Spleen (tissue), 7 donors: Measurements from ENCODE around the gene LIPE.

Experiments
- POLR2A ChIP-seq, 3 donors: fragments of 450-650 bp; IDR thresholded peaks; one replicate each; pipeline ENCODE4 v1.5.1; 2017; ENCODE audit warnings: antibody characterized with exemption in 3 of 3, mild to moderate bottlenecking in 1 of 3
- TF ChIP-seq, protein P1 (sequence below), 11 experiments: fragments of 200-600 bp in 7 of 11; fragments of 450-650 bp in 4 of 11; sonication (generic) in 4 of 11; IDR thresholded peaks in 8 of 11; conservative IDR thresholded peaks in 3 of 11; 1 replicate in 7 of 11; 2 replicates in 4 of 11; pipeline versions ENCODE4 v1.4.0 to v1.8.0; 2016 to 2021; ENCODE audit warnings: antibody characterized with exemption in 11 of 11, inconsistent platforms in 4 of 11, mild to moderate bottlenecking in 1 of 11
- donor health status: DM: no; HTN: no; CAD: no; lungs with moderate emphysema.
- donor health status: DM: no; HTN: no; CAD: no.
- donor health status: DM: no; HTN: no; CAD: no.

DNA sequence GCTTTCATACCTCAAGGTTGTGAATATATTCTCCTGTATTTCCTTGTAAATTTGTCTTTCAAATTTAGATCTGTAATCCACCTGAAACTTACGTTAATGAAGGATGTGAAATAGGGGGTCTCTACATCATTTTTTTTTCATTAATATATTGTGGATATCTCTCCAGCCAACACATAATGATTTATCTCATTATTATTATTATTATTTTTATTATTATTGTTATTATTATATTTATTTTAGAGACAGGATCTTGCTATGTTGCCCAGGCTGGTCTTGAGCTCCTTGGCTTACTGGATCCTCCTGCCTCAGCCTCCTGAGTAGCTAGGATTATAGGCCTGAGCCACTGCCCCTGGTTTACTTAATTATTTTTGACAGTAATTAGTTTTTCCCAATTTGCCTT lies 4.3 kb upstream of the LIPE start:
- TF ChIP-seq, protein P1, sequence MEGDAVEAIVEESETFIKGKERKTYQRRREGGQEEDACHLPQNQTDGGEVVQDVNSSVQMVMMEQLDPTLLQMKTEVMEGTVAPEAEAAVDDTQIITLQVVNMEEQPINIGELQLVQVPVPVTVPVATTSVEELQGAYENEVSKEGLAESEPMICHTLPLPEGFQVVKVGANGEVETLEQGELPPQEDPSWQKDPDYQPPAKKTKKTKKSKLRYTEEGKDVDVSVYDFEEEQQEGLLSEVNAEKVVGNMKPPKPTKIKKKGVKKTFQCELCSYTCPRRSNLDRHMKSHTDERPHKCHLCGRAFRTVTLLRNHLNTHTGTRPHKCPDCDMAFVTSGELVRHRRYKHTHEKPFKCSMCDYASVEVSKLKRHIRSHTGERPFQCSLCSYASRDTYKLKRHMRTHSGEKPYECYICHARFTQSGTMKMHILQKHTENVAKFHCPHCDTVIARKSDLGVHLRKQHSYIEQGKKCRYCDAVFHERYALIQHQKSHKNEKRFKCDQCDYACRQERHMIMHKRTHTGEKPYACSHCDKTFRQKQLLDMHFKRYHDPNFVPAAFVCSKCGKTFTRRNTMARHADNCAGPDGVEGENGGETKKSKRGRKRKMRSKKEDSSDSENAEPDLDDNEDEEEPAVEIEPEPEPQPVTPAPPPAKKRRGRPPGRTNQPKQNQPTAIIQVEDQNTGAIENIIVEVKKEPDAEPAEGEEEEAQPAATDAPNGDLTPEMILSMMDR (IDR thresholded peaks at IDR 0.05 in 8 of 11, conservative IDR thresholded peaks at IDR 0.05 in 3 of 11) = no peak
- no peak for TF ChIP-seq POLR2A (IDR thresholded peaks at IDR 0.05)
